GM12801 (cell line): ENCODE results near the gene HOXB6.

Experiments used
- CTCF ChIP-seq: IDR thresholded peaks from one replicate; pipeline ENCODE4 v1.5.1; 2011; ENCODE audit warnings: control low read depth; ENCODE audit not compliant: insufficient read length; ENCODE audit errors: extremely low read depth

The HOXB6 gene

GRCh38 chr17:48627623-48628521 is 23.1 kb upstream of the HOXB6 start:
- TF ChIP-seq CTCF, result no peak

GRCh38 chr17:48627118-48627597 is 22.4 kb upstream of the HOXB6 start:
- TF ChIP-seq CTCF, result no peak

- no peak for TF ChIP-seq CTCF
These were observed 21.7 kb upstream of the HOXB6 start, which contains the start of gene HOXB9 for GRCh38 chr17:48626245-48627117. Gene HOXB9, minus strand, starts transcription at chr17:48626358. Its CDS starts 89 bp downstream, at chr17:48626269.

- no peak for TF ChIP-seq CTCF
These were observed 20.9 kb upstream of the HOXB6 start for GRCh38 chr17:48625495-48626244.

- no peak for TF ChIP-seq CTCF
These were observed 20.0 kb upstream of the HOXB6 start for GRCh38 chr17:48624544-48625494.

- TF ChIP-seq CTCF, result no peak
These were observed 19.3 kb upstream of the HOXB6 start for GRCh38 chr17:48624118-48624517.
